ENCODE data around the gene NPR2.
A peak's percentile ranks its signal among the peaks of the same experiment; 100 is the strongest.

The NPR2 gene

DNA sequence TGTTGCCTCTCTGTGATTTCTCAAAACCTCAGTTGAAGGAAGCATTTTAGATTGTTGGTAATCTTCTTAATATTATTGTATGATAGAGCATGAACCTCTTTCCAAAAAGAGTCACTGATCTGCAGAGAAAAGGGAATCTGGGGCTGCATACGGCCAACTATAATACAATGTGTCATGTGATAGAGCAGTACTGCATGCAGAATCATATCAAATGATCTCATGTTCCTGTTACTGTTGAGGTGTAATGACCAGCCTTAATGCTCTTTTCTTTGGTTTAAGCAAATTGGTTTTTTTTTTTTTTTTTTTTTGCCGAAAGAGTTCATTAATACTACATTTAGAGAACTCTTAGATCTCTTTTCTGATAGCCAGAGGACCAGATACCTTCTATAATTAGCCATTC is 24.4 kb upstream of the NPR2 start:
- DNase-seq: no peak

DNA sequence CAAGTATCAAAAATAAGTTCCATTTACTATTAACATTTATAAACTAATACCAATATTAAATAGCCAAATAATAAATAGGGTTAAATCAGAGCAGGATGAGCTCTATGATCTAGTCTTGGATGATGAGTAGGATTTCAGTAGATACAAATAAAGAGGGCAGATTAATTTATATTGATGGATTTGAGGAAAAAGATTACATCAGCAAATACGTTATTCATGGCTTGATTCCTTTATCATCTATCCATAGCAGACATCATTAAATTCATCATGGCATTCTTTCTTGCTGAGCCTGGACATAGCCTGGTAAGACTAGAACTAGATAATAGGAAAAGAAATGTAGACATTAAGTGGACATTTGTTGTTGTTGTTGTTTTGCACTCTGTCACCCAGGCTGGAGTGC is 23.9 kb upstream of the NPR2 start:
- no peak for DNase-seq

DNA sequence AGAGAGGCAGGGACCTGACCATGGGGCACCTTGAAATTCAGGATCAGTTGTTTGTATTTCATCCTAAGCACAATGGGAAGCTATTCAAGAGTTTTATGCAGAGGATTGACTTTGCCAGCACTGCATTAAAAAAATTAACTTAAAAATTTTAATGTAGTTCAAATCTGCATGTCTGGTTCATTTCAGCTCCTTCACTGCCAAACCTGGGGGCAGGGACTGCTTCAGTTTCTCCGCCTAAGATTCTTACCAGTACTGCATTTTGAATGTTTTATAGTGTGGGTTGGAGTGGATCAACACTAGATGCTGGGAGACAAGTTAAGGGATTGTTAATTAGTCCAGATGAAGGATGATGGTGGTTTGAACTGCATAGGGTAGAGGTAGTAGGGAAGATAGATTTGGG is 21.6 kb upstream of the NPR2 start:
- no peak for DNase-seq

DNA sequence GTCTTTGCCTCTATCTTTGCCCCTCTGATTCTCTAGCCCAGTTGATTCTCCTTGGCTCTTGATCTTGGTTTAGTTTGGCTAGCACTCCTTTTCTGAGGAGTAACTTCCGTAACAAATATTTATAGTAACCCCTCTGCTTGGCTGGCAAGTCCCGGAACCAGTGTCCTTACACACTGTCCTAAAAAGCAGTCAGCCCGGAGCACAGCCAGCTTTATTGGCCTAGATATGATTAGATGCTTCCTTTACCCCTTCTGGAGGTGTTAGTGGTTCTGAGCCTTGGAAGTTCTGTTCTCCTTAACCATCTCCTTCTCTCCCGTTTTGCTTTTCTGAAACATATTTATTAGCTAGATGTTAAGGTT is 20.3 kb upstream of the NPR2 start:
- no peak for DNase-seq

GRCh38 chr9:35771534-35771933 is 19.9 kb upstream of the NPR2 start:
- no peak for DNase-seq

DNA sequence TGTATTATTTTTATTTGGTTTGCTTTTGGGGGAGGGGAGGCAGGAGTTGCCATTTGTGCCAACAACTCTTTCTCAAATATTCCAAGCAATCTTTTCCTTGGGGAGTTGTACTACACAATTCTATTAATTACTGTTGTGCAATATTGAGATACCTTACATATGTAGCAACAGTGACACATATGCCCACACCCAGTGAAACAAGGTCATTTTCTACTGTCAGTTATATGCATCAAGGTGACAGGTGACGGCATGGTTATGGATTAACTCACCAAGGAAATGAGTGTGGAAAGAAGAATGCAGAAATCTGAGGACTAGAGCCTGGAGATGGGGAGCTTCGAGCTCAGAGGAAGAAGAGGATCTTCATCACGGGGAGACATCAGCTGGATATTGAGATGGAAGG is 19.4 kb upstream of the NPR2 start:
- no peak for DNase-seq

DNA sequence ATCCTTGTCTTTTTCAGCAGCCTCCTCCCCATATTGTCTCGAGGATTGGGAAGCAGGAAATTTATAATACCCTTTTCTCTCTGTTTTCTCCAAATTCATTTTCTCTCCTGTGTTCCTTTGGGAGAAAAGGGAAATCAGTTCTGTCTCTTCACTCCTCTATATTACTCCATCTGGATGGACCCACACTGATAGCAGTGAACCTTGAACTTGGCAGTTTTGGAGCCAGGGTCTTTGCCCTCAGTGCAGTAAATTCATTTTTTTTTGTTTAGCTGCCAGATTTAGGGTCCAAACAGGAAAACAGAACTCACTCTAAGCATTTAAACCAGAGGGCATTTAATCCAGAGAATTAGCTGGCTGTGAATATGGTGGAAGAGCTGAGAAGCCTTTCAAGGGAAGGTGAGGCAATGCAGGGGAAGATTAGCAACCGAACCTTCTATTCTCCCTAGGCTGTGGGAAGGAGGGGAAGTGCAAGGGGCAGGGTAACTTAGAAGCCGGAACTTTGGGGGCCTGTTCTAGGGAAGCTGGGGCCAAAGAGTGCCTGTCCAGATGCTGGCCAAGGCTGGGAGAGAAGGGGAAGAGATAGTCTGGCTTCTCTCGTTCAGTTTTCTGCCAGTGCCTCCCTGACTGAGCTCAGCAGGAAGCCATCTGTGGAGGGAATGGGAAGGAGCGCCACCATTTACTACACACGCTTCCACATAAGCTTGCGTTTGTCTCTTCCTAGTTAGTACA is 16.3 kb upstream of the NPR2 start:
- no peak for DNase-seq

DNA sequence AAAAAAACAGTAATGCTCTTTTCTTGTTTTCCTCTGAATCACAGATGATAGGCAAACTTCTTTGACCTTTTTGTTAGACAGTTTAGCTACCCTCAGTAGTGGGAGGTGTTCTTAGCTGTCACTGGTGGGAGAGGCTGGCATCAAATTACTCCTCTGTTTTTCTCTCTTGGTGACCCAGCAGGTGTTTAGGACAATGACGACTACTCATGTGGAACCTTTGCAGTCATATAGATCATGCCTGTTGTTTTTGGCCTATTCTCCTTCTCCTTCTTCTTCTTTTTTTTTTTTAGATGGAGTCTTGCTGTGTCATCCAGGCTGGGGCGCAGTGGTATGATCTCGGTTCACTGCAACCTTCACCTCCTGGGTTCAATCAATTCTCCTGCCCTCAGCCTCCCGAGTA is 15.4 kb upstream of the NPR2 start:
- DNase-seq: no peak

DNA sequence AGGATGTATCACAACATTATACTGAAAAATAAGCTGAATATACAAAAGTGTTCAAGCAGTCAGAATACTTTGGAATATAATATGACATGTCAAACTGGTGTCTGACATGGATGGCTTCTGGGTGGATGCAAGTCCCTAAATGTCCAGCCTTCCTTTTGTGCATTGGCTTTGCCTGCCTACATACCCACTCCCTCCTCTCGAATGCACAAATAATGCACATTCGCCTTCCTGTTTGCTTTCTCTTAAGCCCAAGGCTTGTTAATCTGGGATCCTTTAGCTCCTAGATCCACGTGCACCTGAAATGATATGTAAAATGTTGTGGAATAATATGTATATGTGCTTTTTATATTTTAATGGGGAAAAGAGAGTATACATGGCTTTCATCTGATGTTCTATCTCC is 12.9 kb upstream of the NPR2 start:
- no peak for DNase-seq

GRCh38 chr9:35781066-35781465 is 10.3 kb upstream of the NPR2 start:
- DNase-seq: no peak

GRCh38 chr9:35783418-35783817 is 8.0 kb upstream of the NPR2 start:
- no peak for DNase-seq

DNA sequence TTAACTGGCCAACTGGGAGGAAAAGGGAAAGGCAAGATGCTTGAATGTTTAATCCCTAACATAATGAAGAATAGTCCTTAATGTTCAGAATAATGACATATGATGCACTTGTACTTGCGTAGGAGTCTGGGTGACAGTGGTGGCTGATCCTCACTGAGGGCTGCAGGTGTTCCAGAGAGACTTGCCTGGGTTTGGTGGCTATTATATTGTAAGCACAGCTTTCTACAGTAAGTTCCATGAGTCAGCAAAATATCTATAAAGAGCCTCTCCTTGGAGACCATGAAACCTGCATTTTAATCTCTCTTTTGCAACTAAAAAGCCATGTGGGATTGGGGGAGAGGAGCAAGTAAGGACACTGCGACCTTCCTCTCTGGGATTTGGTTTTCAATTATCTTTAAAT is 1.9 kb upstream of the NPR2 start:
- no peak for DNase-seq

- DNase-seq: no peak
These were observed 1.4 kb upstream of the NPR2 start for GRCh38 chr9:35790025-35790384.

DNA sequence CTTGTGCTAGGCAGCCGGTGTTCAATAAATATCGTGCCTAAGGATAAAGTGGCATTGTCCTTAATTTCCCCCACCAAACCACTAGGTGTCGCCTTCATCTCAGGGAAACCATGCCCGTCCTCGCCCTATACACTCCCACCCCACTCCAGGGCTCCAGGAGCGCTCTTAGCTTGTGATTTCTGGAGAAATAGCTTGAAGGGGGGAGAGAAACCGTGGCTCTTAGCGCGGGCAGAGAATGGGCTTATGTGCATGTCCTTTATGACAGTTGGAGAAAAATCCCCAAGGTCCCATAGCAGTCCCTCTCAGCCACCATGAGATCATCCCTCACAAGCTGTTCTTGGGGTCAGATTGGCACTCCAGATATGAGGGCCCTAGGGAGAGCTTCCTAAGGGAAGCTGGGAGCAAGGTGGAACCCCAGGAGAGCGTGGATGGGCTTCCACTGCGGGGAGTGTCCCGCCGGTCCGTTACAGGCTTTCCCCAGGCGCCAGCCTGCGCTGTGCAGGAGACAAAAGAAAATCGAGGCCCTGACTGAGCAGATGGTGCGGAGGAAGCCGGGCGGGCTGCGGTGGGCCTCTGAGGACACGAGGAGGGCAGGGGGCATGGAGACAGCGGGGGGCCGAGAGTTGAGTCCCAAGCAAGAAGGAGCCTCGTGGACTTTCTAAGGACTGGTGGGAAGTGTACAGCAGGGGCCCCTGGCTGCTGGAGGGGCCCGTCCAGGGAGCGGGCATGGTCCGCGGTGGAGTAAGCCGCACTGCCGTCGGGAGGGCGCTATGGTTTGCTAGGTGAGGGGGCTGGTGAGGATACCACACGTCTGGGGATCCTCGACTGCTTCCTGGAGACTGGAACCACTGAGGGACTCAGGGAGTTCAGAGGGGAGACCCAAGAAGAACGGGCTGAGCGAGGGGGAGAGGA is 750 bp upstream of the NPR2 start:
- peak; percentile 53 for DNase-seq

- no peak for DNase-seq
These were observed 828 bp downstream of the NPR2 start for GRCh38 chr9:35792024-35792813.

- DNase-seq: no peak
These were observed 1.4 kb downstream of the NPR2 start for GRCh38 chr9:35792826-35793225.

GRCh38 chr9:35793461-35793860 is 2.1 kb downstream of the NPR2 start:
- DNase-seq: no peak

DNA sequence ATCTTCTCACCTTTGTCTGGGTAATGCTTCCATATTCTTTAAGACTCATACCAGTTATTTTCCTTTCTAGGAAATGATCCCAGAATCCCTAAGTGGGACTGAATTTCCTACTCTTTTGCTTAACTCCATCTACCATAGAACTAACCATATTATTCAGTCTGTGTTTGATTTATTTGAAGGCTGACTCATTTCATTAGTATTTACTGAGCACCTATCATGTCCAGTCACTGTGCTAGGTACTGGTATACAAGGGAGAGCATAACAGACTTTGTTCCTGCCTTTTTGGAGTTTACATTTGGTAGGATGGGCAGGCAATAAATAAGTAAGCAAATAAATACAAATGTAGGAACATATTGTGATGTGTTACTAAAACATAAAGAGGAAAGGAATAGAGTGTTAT is 4.3 kb downstream of the NPR2 start:
- DNase-seq: no peak

DNA sequence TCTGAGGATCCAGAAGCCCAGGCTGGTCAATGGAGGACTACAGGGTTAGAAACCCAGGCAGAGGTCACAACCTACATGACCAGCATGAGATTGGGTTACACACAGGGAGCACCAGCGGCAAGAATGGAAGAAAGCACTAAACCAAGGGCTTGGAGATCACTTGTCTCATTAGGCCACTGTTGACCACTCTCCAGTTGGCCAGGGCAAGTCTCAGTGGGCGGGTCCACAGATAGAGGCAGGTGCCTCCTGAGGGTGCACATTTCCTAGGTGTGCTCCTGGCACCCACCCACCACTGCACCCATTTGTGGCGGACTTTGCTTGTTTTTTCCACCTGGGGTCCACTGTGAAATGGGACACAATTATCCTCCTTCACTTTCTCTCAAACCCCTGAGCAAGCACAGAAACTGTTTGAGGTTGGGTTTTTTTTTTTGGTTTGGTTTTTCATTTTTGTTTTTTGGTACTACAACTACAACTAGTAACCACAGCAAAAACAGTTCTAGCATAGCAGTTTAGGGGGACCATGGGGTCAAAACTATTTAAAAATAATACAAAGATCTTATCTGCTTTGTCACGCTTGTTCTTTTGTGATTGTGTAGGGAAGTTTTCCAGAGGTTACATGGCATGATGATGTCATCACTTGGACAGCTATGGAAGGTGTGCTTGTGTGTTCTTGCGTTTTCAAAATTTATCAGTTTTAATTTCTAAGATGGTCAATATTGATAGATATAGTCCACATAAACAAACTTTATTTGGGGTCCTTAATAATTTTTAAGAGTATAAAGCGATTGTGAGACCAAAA is 6.1 kb downstream of the NPR2 start:
- no peak for DNase-seq

GRCh38 chr9:35798658-35799374 is 7.4 kb downstream of the NPR2 start:
- DNase-seq: no peak

DNA sequence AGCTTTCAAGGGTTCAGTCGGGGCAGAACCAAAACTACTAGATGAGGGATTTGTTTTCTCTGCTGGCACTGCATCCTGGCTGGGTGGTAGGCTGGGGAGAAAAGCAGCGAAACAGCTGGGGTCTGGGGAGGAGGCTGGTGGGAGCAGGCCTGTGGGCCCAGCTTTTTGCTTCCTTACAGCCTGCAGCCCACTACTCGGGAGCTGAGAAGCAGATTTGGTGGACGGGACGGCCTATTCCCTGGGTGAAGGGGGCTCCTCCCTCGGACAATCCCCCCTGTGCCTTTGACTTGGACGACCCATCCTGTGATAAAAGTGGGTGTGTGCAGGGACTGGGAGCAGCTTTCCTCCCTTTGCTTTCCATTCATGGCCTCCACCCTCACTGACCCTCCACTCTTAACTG is 9.1 kb downstream of the NPR2 start:
- DNase-seq: no peak
